Gastroesophageal sphincter (tissue), 4 donors: ENCODE measurements around the gene DGUOK. TPM values are rescaled to one million over a fixed set of nuclear protein-coding genes. Genes with fewer than 3 reads are reported as not detected.
A peak's percentile ranks its signal among the peaks of the same experiment; 100 is the strongest.

Source experiments
- ATAC-seq: fragments of 150-250 bp; one replicate; pipeline ENCODE4 v1.9.1; 2016; ENCODE audit warnings: mild to moderate bottlenecking, moderate library complexity
- H3K27ac ChIP-seq, 4 donors: fragments of 200-600 bp; sonication (generic) in 3 of 4; 1 replicate in 3 of 4; 2 replicates in 1 of 4; pipeline ENCODE4 v1.5.1; 2016 to 2019
- H3K27me3 ChIP-seq: fragments of 200-600 bp; sonication (generic); one replicate; pipeline ENCODE4 v1.5.1; 2019
- H3K36me3 ChIP-seq, 2 donors: fragments of 200-600 bp; sonication (generic); one replicate each; pipeline ENCODE4 v1.5.1; 2019; ENCODE audit warnings: control low read depth in 1 of 2
- H3K4me1 ChIP-seq, 3 donors: fragments of 200-600 bp; sonication (generic); 1 replicate in 2 of 3; 2 replicates in 1 of 3; pipeline ENCODE4 v1.5.1; 2016 to 2019; ENCODE audit warnings: control low read depth in 2 of 3
- H3K4me3 ChIP-seq, 2 donors: fragments of 200-600 bp; sonication (generic); one replicate each; pipeline ENCODE4 v1.5.1; 2019; ENCODE audit warnings: mild to moderate bottlenecking in 1 of 2, moderate library complexity in 1 of 2
- H3K9me3 ChIP-seq, 3 donors: fragments of 200-600 bp; sonication (generic); one replicate each; pipeline ENCODE4 v1.5.1; 2017 to 2019; ENCODE audit warnings: control low read depth in 2 of 3
- EP300 ChIP-seq: sonication (generic); formaldehyde crosslinking; IDR thresholded peaks from one replicate; pipeline ENCODE4 v1.6.1; 2017; ENCODE audit warnings: antibody characterized with exemption, mild to moderate bottlenecking
- POLR2A ChIP-seq, 2 donors: fragments of 450-650 bp; IDR thresholded peaks; one replicate each; pipeline ENCODE4 v1.6.1; 2017; ENCODE audit warnings: antibody characterized with exemption in 2 of 2, mild to moderate bottlenecking in 2 of 2, moderate library complexity in 1 of 2
- POLR2AphosphoS5 ChIP-seq: sonication (generic); formaldehyde crosslinking; IDR thresholded peaks from one replicate; pipeline ENCODE4 v1.6.1; 2017; ENCODE audit warnings: antibody characterized with exemption
- WGBS, 2 donors: methylation state at CpG; one replicate each; pipeline ENCODE4 v1.1.5; 2018; ENCODE audit warnings: low coverage in 1 of 2; 5-methylcytosine and 5-hydroxymethylcytosine counted together
- total RNA-seq, 4 donors: library from RNA; depleted of rRNA; stranded (reverse); fragments of >200 nt; gene quantifications; one replicate each; pipeline ENCODE4 v1.1.0, GENCODE V29; 2016
- TF ChIP-seq, protein P1 (sequence below), 4 experiments: fragments of 200-600 bp in 2 of 4; fragments of 450-650 bp in 2 of 4; sonication (generic) in 1 of 4; IDR thresholded peaks; one replicate each; pipeline ENCODE4 v1.5.1; 2017 to 2019; ENCODE audit warnings: antibody characterized with exemption in 4 of 4, mild to moderate bottlenecking in 2 of 4, moderate library complexity in 2 of 4

The DGUOK gene
- total RNA-seq, 4 donors from 2014 or later: 32.6 to 61.3 (median 38.6) TPM

DNA sequence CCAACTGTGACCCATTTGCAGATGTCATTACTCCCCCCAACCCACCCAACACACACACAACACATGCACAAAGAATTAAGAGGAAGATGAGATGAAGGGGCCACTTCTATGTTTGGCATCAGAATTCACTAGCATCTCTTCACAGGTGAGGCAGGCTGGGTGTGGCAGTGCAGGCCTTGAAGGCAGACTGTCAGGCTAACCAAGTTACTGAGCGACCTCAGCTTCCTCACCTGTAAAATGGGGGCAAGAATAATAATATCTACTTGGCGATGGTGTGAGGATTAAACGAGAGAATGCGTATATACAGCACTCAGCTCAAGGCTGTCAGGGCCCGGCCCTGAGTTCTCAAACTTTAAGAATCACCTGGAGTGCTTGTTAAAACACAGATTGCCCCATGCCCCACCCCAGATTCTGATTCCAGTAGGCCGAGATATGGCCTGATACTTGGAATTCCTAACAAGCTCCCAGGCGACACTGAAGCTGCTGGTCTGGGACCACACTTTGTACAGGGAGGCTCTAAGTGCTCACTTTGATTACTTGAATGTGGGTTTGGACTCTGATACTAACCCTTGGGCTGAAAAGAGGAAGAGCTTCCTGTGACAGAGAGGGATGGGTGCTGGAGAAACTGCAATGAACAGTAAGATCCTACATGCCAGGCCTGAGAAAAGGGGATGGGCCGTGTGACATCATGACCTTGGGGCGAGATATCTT lies 32.8 kb upstream of the DGUOK start:
- Histone ChIP-seq H3K4me3 (peak overlapping the region; percentile 63 to 72), H3K36me3 (peaks cover 0 to 9% of the 10 kb centered on the region in 2 donors), H3K4me1 (peaks cover 5 to 62% (median 6%) of the 10 kb centered on the region in 3 donors), H3K9me3 (no peaks in the 10 kb centered on the region), H3K27ac (peak overlapping the region; percentile 91 to 98 (median 96)), H3K27me3 (no peaks in the 10 kb centered on the region)
- ATAC-seq: no peak
- TF ChIP-seq, protein P1, sequence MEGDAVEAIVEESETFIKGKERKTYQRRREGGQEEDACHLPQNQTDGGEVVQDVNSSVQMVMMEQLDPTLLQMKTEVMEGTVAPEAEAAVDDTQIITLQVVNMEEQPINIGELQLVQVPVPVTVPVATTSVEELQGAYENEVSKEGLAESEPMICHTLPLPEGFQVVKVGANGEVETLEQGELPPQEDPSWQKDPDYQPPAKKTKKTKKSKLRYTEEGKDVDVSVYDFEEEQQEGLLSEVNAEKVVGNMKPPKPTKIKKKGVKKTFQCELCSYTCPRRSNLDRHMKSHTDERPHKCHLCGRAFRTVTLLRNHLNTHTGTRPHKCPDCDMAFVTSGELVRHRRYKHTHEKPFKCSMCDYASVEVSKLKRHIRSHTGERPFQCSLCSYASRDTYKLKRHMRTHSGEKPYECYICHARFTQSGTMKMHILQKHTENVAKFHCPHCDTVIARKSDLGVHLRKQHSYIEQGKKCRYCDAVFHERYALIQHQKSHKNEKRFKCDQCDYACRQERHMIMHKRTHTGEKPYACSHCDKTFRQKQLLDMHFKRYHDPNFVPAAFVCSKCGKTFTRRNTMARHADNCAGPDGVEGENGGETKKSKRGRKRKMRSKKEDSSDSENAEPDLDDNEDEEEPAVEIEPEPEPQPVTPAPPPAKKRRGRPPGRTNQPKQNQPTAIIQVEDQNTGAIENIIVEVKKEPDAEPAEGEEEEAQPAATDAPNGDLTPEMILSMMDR (IDR thresholded peaks at IDR 0.05): no peak
- TF ChIP-seq POLR2A (IDR thresholded peaks at IDR 0.05) (no peak), POLR2AphosphoS5 (no peak), EP300 (no peak)
- 18 to 42% methylated on average over 2 to 8 of the region's 9 CpGs for WGBS, 2 donors

DNA sequence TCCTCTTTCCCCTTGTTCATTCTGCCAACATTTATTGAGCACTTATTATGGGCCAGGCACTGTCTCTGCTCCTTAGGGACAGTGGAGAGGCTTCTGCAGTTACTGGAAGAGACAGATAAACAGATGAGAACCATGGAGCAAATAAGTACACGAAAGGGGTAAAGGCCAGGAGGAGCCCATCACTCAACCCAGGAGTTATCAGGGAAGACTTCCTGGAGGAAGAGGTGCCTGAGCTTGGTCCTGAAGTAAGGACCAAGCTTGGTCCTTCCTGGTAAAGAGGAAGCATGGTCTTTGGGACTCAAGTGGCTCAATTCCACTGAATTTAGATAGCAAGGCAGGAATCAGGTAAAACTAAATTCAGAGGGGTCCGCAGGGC lies 32.2 kb upstream of the DGUOK start:
- peaks cover 5 to 62% (median 6%) of the 10 kb centered on the region in 3 donors for H3K4me1 ChIP-seq
- peak overlapping the region; percentile 63 to 72 for H3K4me3 ChIP-seq

DNA sequence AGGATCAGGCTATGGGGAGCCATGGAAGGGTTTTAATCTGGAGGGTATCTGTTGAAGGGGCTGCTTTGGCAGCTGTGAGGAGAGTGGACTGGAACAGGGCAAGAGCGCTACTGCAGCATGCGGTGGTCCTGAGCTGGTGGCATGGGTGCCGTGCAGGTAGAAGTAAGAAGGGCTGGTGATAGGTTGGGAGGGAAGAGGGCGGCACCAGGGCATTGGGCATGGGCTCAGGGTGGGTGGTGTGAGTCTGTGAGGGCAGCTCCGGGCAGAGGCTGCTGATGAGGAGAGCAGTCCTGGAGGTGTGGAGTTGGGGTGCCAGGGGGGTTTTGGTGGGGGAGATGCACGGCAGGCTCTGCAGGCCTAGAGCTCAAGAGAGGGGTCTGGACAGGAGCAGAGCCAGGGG lies 31.8 kb upstream of the DGUOK start:
- Histone ChIP-seq H3K4me1 (peaks cover 5 to 62% (median 6%) of the 10 kb centered on the region in 3 donors), H3K4me3 (peak overlapping the region; percentile 63 to 72), H3K9me3 (no peaks in the 10 kb centered on the region), H3K36me3 (peaks cover 0 to 13% of the 10 kb centered on the region in 2 donors), H3K27me3 (no peaks in the 10 kb centered on the region), H3K27ac (peak overlapping the region; percentile 91 to 98 (median 96))
- TF ChIP-seq, protein P1 (IDR thresholded peaks at IDR 0.05): no peak
- TF ChIP-seq POLR2A (IDR thresholded peaks at IDR 0.05): peak; percentile 46 to 60
- TF ChIP-seq POLR2AphosphoS5: peak; percentile 48
- TF ChIP-seq EP300: no peak
- no peak for ATAC-seq
- 33 to 56% methylated on average over 5 to 6 of the region's 6 CpGs for WGBS, 2 donors

More for the DNA sequence above, 32.2 kb upstream of the DGUOK start:
- 22 to 42% methylated on average over 1 to 2 of the region's 2 CpGs for WGBS, 2 donors
- H3K36me3 ChIP-seq: peaks cover 0 to 9% of the 10 kb centered on the region in 2 donors
- no peaks in the 10 kb centered on the region for H3K9me3 ChIP-seq
- TF ChIP-seq, protein P1 (IDR thresholded peaks at IDR 0.05): no peak
- TF ChIP-seq POLR2AphosphoS5 (no peak), EP300 (no peak), POLR2A (IDR thresholded peaks at IDR 0.05) (no peak)
- H3K27ac ChIP-seq: peak overlapping the region; percentile 91 to 98 (median 96)
- no peaks in the 10 kb centered on the region for H3K27me3 ChIP-seq
- no peak for ATAC-seq

DNA sequence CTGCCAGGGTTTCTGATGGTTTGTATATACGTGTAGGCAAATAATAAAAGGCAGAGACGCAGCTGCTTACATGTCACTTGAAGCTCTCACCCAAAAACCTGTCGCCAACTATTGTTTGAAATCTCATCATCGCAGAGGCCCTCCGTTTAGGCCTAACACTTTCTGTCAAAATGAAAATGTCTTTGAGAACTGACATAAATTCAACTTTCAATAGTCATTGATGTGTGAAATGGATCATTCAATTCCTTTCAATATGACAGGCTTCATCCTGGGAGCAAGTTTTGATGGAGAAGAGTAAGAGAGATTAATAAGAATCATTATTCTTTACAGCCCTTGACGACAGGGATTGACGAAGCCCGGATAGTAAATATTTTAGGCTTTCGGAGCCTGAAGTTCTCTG lies 31.2 kb upstream of the DGUOK start:
- no peaks in the 10 kb centered on the region for H3K9me3 ChIP-seq
- peaks cover 0 to 19% of the 10 kb centered on the region in 2 donors for H3K36me3 ChIP-seq
- 21 to 22% methylated on average over 8 to 9 of the region's 9 CpGs for WGBS, 2 donors
- peak overlapping the region; percentile 63 to 72 for H3K4me3 ChIP-seq
- H3K4me1 ChIP-seq: peaks cover 2 to 62% (median 6%) of the 10 kb centered on the region in 3 donors
- TF ChIP-seq, protein P1 (IDR thresholded peaks at IDR 0.05): no peak
- TF ChIP-seq EP300: no peak
- TF ChIP-seq POLR2AphosphoS5: no peak
- no peak for TF ChIP-seq POLR2A (IDR thresholded peaks at IDR 0.05)
- no peaks in the 10 kb centered on the region for H3K27me3 ChIP-seq
- ATAC-seq: no peak
- peak overlapping the region; percentile 91 to 98 (median 96) for H3K27ac ChIP-seq
